GM19463 (cell line): ENCODE results near the gene TMEM171.

Experiments used
- ATAC-seq: cut with Tn5 transposase; IDR thresholded peaks from one replicate; pipeline ENCODE4 v1.9.1; 2021; ENCODE audit warnings: mild to moderate bottlenecking, moderate library complexity; ENCODE audit not compliant: unreplicated experiment

TMEM171 gene

GRCh38 chr5:73119451-73120157 lies 771 bp upstream of the TMEM171 start:
- ATAC-seq = peak; percentile 54

GRCh38 chr5:73121119-73121463 lies 716 bp downstream of the TMEM171 start:
- no peak for ATAC-seq

GRCh38 chr5:73122875-73123810 lies 2.8 kb downstream of the TMEM171 start:
- ATAC-seq = no peak

GRCh38 chr5:73125289-73125688 lies 4.9 kb downstream of the TMEM171 start:
- no peak for ATAC-seq

- no peak for ATAC-seq
Observed at GRCh38 chr5:73126381-73126780, 6.0 kb downstream of the TMEM171 start.

GRCh38 chr5:73126957-73127356 lies 6.6 kb downstream of the TMEM171 start:
- no peak for ATAC-seq

- no peak for ATAC-seq
Observed at GRCh38 chr5:73129143-73129542, 8.8 kb downstream of the TMEM171 start.

GRCh38 chr5:73130811-73131210 lies 10.4 kb downstream of the TMEM171 start:
- ATAC-seq = no peak

- no peak for ATAC-seq
Observed at GRCh38 chr5:73131711-73132425, 11.5 kb downstream of the TMEM171 start.

GRCh38 chr5:73132759-73133158 lies 12.4 kb downstream of the TMEM171 start:
- no peak for ATAC-seq

- ATAC-seq = no peak
Observed at GRCh38 chr5:73135021-73135420, 14.6 kb downstream of the TMEM171 start.

GRCh38 chr5:73135429-73136054 lies 15.2 kb downstream of the TMEM171 start:
- peak; percentile 47 for ATAC-seq

GRCh38 chr5:73136055-73136562 lies 15.7 kb downstream of the TMEM171 start:
- no peak for ATAC-seq

- ATAC-seq = no peak
Observed at GRCh38 chr5:73137563-73138530, 17.5 kb downstream of the TMEM171 start.

- no peak for ATAC-seq
Observed at GRCh38 chr5:73139485-73139884, 19.1 kb downstream of the TMEM171 start.

GRCh38 chr5:73140801-73141200 lies 20.4 kb downstream of the TMEM171 start:
- no peak for ATAC-seq

- no peak for ATAC-seq
Observed at GRCh38 chr5:73142035-73142434, 21.7 kb downstream of the TMEM171 start.

GRCh38 chr5:73143716-73144115 lies 23.3 kb downstream of the TMEM171 start:
- ATAC-seq = no peak

- no peak for ATAC-seq
Observed at GRCh38 chr5:73149540-73149939, 29.2 kb downstream of the TMEM171 start.

- ATAC-seq = no peak
Observed at GRCh38 chr5:73150876-73151275, 30.5 kb downstream of the TMEM171 start.
